Uterus (tissue), 4 donors: ENCODE measurements around the gene TNFRSF14. TPM values are rescaled to one million over a fixed set of nuclear protein-coding genes. Genes with fewer than 3 reads are reported as not detected.
A peak's percentile ranks its signal among the peaks of the same experiment; 100 is the strongest.

Experiments
- DNase-seq, 2 donors: peaks; one replicate each; pipeline ENCODE4 v3.0.0-alpha.2; 2019 to 2020
- H3K27ac ChIP-seq, 2 donors: fragments of 200-600 bp; sonication (generic); 1 replicate in 1 of 2; 2 replicates in 1 of 2; pipeline ENCODE4 v1.5.1; 2016 to 2018
- H3K27me3 ChIP-seq, 2 donors: fragments of 200-600 bp; sonication (generic); one replicate each; pipeline ENCODE4 v1.5.1; 2018 to 2019; ENCODE audit warnings: control low read depth in 1 of 2
- H3K36me3 ChIP-seq, 2 donors: fragments of 200-600 bp; sonication (generic); one replicate each; pipeline ENCODE4 v1.5.1; 2019; ENCODE audit warnings: control low read depth in 1 of 2
- H3K4me1 ChIP-seq, 2 donors: fragments of 200-600 bp; sonication (generic); one replicate each; pipeline ENCODE4 v1.5.1; 2018 to 2019; ENCODE audit warnings: control low read depth in 1 of 2
- H3K4me3 ChIP-seq, 2 donors: fragments of 200-600 bp; sonication (generic); 1 replicate in 1 of 2; 2 replicates in 1 of 2; pipeline ENCODE4 v1.5.1; 2018 to 2019; ENCODE audit warnings: mild to moderate bottlenecking in 1 of 2
- H3K9me3 ChIP-seq, 2 donors: fragments of 200-600 bp; sonication (generic); one replicate each; pipeline ENCODE4 v1.5.1; 2019; ENCODE audit warnings: control low read depth in 1 of 2
- POLR2A ChIP-seq, 2 donors: fragments of 450-650 bp; IDR thresholded peaks; one replicate each; pipeline ENCODE4 v1.6.1; 2016; ENCODE audit warnings: antibody characterized with exemption in 2 of 2, mild to moderate bottlenecking in 1 of 2, moderate library complexity in 1 of 2
- intact Hi-C: fragments of 100-400 bp; cut with DNase I; formaldehyde crosslinking; loops from one replicate; pipeline ENCODE4 v1.15.1; 2023; ENCODE audit warnings: low total_unique reads
- total RNA-seq, 4 donors: library from RNA; depleted of rRNA in 3 of 4; stranded (reverse); fragments of >200 nt in 3 of 4; gene quantifications; one replicate each; pipeline versions ENCODE4 v1.1.0 to v1.2.4, GENCODE V29; 2014 to 2023
- TF ChIP-seq, protein P1 (sequence below), 4 experiments: fragments of 200-600 bp in 2 of 4; fragments of 450-650 bp in 2 of 4; sonication (generic) in 2 of 4; IDR thresholded peaks; one replicate each; pipeline ENCODE4 v1.5.1; 2016 to 2019; ENCODE audit warnings: antibody characterized with exemption in 4 of 4, mild to moderate bottlenecking in 2 of 4, moderate library complexity in 1 of 4
- donor health status: DM: yes; HTN: yes; CAD: no.

The TNFRSF14 gene
- total RNA-seq, 4 donors from 2014 or later: 17.5 to 102 (median 47.7) TPM

DNA sequence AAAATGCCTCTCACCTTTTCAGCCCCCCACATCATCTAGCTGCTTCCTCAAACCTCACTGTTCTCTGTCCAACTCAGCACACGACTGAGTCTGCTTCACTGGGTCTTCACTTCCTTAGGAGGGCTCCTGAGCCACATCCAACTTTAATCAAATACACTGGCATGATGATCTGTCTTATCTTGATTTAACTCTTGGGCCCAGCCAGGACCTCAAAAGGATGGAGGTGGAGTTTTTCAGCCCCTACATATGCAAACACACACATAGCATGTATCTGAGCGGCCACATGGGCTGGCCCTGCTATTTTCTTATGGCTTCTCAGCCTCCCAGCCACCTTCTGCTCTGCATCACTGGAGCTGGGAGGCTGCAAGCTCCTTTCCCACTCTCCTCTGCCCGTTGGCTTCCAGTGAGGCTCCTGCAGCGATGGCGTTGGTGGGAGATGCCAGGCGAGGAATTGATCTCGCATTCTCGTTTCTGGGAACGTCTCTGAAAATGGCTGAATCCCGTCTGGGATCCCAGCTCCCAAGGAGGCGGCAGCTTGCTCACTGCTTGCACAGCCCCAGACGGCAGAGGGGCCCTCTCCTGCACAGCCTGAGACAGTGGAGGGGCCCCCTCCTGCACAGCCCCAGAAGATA, 28.6 kb downstream of the TNFRSF14 start:
- intact Hi-C loops: loop anchor here (10.0 kb wide), 1 partner anchor 1060 kb away; no protein-coding TSS in a partner anchor
- Histone ChIP-seq H3K36me3 (no peaks in the 10 kb centered on the region), H3K9me3 (no peaks in the 10 kb centered on the region), H3K4me3 (peak overlapping the region; percentile 70 to 90), H3K4me1 (peaks cover 0 to 4% of the 10 kb centered on the region in 2 donors), H3K27ac (peak overlapping the region; percentile 95 to 98), H3K27me3 (no peaks in the 10 kb centered on the region)
- TF ChIP-seq, protein P1, sequence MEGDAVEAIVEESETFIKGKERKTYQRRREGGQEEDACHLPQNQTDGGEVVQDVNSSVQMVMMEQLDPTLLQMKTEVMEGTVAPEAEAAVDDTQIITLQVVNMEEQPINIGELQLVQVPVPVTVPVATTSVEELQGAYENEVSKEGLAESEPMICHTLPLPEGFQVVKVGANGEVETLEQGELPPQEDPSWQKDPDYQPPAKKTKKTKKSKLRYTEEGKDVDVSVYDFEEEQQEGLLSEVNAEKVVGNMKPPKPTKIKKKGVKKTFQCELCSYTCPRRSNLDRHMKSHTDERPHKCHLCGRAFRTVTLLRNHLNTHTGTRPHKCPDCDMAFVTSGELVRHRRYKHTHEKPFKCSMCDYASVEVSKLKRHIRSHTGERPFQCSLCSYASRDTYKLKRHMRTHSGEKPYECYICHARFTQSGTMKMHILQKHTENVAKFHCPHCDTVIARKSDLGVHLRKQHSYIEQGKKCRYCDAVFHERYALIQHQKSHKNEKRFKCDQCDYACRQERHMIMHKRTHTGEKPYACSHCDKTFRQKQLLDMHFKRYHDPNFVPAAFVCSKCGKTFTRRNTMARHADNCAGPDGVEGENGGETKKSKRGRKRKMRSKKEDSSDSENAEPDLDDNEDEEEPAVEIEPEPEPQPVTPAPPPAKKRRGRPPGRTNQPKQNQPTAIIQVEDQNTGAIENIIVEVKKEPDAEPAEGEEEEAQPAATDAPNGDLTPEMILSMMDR (IDR thresholded peaks at IDR 0.05): no peak
- TF ChIP-seq POLR2A (IDR thresholded peaks at IDR 0.05): no peak
- no peak for DNase-seq

DNA sequence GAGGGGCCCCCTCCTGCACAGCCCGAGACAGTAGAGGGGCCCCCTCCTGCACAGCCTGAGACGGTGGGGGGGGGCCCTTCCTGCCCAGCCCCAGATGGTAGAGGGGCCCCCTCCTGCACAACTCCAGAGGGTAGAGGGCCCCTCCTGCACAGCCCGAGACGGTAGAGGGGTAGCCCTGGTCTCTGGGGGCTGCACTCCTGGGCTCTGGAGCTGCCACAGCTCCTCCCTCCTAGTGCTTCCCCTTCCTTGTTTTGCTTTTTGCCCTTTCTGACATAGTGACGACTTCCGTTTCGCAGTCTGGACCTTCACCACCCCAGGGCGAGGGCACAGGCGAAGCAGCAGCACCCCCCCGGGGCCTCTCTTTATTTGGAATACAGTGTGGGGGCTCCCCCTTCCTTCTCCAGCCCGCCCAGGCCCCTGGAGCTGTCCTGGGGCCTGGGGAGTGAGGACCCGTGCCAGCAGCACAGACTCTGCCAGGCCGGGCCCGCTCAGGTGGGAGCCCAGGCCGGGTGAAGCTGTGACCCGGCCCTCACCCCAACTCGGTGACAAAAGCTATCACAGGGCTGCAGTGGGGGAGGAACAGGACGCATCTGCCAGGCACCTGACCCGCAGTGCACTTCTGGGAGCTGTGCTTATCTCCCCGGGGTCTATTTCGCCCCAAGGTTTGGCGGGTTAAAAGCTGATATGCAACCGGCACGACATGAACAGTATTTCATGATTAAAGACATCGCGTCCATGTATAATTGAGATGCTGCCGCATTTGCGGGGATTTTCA, 29.3 kb downstream of the TNFRSF14 start:
- Histone ChIP-seq H3K27ac (peak overlapping the region; percentile 95 to 98), H3K27me3 (no peaks in the 10 kb centered on the region), H3K9me3 (no peaks in the 10 kb centered on the region), H3K4me1 (peaks cover 0 to 4% of the 10 kb centered on the region in 2 donors), H3K4me3 (peak overlapping the region; percentile 70 to 90), H3K36me3 (no peaks in the 10 kb centered on the region)
- DNase-seq: peak; percentile 65 to 77
- intact Hi-C loops: loop anchor here (10.0 kb wide), 1 partner anchor 1059 kb away; no protein-coding TSS in a partner anchor
- TF ChIP-seq POLR2A (IDR thresholded peaks at IDR 0.05): peak; percentile 41 to 71
- TF ChIP-seq, protein P1 (IDR thresholded peaks at IDR 0.05): peak in 1 of 4 experiments; percentile 4

DNA sequence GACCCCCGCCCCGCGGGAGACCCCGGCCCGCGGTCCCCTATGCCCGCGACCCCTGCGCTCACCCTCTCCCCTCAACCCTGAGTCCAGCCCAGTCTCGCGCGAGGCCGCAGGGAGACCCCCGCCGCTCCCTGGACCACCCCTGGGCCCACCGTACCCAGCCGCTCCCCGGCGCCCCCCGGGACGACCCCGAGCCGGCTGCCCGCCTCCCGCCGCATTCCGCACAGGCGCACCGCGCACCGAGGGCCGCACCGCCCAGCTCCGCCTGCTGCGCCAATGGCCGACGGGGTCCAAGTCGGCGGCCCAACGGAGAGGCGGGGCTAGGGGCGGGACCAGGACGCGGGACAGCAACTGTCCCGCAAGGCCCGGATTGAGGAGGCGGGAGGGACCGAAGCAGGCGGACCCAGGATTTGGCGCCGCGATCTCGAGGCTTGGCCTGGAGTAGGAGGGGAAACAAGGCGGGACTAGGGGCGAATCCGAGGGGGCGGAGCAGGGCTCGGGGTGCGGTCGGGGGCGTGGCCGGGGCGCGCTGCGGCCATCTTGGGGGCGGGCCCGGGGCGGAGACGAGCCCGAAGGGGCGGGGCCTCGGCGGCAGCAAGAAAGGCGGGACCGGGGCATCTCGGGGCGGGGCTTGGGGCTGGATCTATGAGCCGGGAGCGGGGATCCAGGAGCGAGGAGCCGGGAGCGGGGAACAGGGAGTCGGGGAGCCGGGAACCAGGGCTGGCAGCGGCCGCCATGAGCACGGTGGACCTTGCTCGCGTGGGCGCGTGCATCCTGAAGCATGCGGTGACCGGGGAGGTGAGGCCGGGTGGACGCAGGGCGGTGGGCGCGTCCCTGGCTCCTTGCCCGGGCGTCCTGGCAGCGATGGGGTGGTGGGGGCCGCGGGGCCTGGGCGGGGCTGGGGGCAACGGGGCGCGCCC, 30.2 kb downstream of the TNFRSF14 start, which contains the start of gene PRXL2B:
PRXL2B (plus strand) TSS at position 624 of the 917 bp plus-strand sequence; CDS start at position 733, 109 bp downstream.
- Histone ChIP-seq H3K9me3 (no peaks in the 10 kb centered on the region), H3K27me3 (no peaks in the 10 kb centered on the region), H3K4me3 (peak within 1 kb of the TSS; percentile 70 to 90), H3K27ac (peak within 1 kb of the TSS; percentile 95 to 98), H3K36me3 (no peaks in the 10 kb centered on the region), H3K4me1 (peaks cover 0 to 4% of the 10 kb centered on the region in 2 donors)
- peak; percentile 99 for DNase-seq
- TF ChIP-seq POLR2A (IDR thresholded peaks at IDR 0.05): peak; percentile 94 to 95
- TF ChIP-seq, protein P1 (IDR thresholded peaks at IDR 0.05): peak in 2 of 4 experiments; percentile 12 to 22
- intact Hi-C loops: loop anchor here (10.0 kb wide), 1 partner anchor 1058 kb away; no protein-coding TSS in a partner anchor

- Histone ChIP-seq H3K4me1 (peaks cover 0 to 4% of the 10 kb centered on the region in 2 donors), H3K27me3 (no peaks in the 10 kb centered on the region), H3K27ac (peak overlapping the region; percentile 95 to 98), H3K4me3 (peak overlapping the region; percentile 41 to 90), H3K9me3 (no peaks in the 10 kb centered on the region), H3K36me3 (no peaks in the 10 kb centered on the region)
- intact Hi-C loops: loop anchor here (10.0 kb wide), 1 partner anchor 1058 kb away; no protein-coding TSS in a partner anchor
- DNase-seq: peak in 1 of 2 donors; percentile 37
- TF ChIP-seq, protein P1 (IDR thresholded peaks at IDR 0.05): no peak
- no peak for TF ChIP-seq POLR2A (IDR thresholded peaks at IDR 0.05)
Observed at GRCh38 chr1:2587071-2587859, 31.1 kb downstream of the TNFRSF14 start.
